DMS79 treated with DMSO at 0.1 percent for 48 hours (cell line): ENCODE results near the gene ADGRF5.

Source experiments
- DNase-seq: peaks from one replicate; lab custom pipeline; 2025; lab: John Stamatoyannopoulos, UW

The ADGRF5 gene

GRCh38 chr6:46815130-46815529 lies 106.6 kb downstream of the ADGRF5 start:
- no peak for DNase-seq

- no peak for DNase-seq
Observed at GRCh38 chr6:46808806-46809205, 112.9 kb downstream of the ADGRF5 start.
